Right atrium auricular region (tissue), 2 donors: Measurements from ENCODE around the gene TMEM167B. TPM values are rescaled to one million over a fixed set of nuclear protein-coding genes. Genes with fewer than 3 reads are reported as not detected.

ENCODE experiments used
- DNase-seq: peaks from one replicate; pipeline ENCODE4 v3.0.0-alpha.2; 2019; ENCODE audit warnings: low spot score
- H3K27ac ChIP-seq, 2 donors: fragments of 200-600 bp; sonication (generic); 1 replicate in 1 of 2; 2 replicates in 1 of 2; pipeline ENCODE4 v1.5.1; 2016 to 2019
- H3K27me3 ChIP-seq, 2 donors: fragments of 200-600 bp; sonication (generic); one replicate each; pipeline versions ENCODE4 v1.5.1 to v1.6.0; 2017 to 2019
- H3K36me3 ChIP-seq: fragments of 200-600 bp; sonication (generic); one replicate; pipeline ENCODE4 v1.5.1; 2016
- H3K4me1 ChIP-seq, 2 donors: fragments of 200-600 bp; sonication (generic); one replicate each; pipeline versions ENCODE4 v1.5.1 to v1.6.0; 2017 to 2019
- H3K4me3 ChIP-seq, 2 donors: fragments of 200-600 bp; sonication (generic); 1 replicate in 1 of 2; 2 replicates in 1 of 2; pipeline ENCODE4 v1.5.1; 2017 to 2019; ENCODE audit warnings: mild to moderate bottlenecking in 1 of 2, moderate library complexity in 1 of 2
- H3K9me3 ChIP-seq, 2 donors: fragments of 200-600 bp; sonication (generic); one replicate each; pipeline ENCODE4 v1.5.1; 2019
- CTCF ChIP-seq, 2 donors: fragments of 200-600 bp; sonication (generic); IDR thresholded peaks; one replicate each; pipeline ENCODE4 v1.5.1; 2019; ENCODE audit warnings: antibody characterized with exemption in 2 of 2
- total RNA-seq, 2 donors: library from RNA; depleted of rRNA; stranded (reverse); fragments of >200 nt; gene quantifications; one replicate each; pipeline ENCODE4 v1.1.0, GENCODE V29; 2016

The TMEM167B gene
- total RNA-seq, 2 donors from 2014 or later, result 18.9 to 23.9 TPM

- H3K4me1 ChIP-seq, result peaks cover 0 to 13% of the 10 kb centered on the region in 2 donors
- H3K36me3 ChIP-seq, result peaks cover 2% of the 10 kb centered on the region
- H3K9me3 ChIP-seq, result no peaks in the 10 kb centered on the region
- TF ChIP-seq CTCF (IDR thresholded peaks at IDR 0.05), result peak; percentile 84 to 96
- H3K4me3 ChIP-seq, result peak overlapping the region; percentile 90 to 96
- H3K27me3 ChIP-seq, result no peaks in the 10 kb centered on the region
- DNase-seq, result peak; percentile 97
- peak overlapping the region; percentile 98 to 99 for H3K27ac ChIP-seq
Observed at GRCh38 chr1:109099938-109100773, 9.6 kb downstream of the TMEM167B start.

- Histone ChIP-seq H3K36me3 (no peaks in the 10 kb centered on the region), H3K9me3 (no peaks in the 10 kb centered on the region), H3K27me3 (no peaks in the 10 kb centered on the region), H3K4me1 (peaks cover 0 to 11% of the 10 kb centered on the region in 2 donors), H3K27ac (no peak overlapping the region), H3K4me3 (no peak overlapping the region)
- no peak for DNase-seq
- no peak for TF ChIP-seq CTCF (IDR thresholded peaks at IDR 0.05)
Observed at GRCh38 chr1:109104364-109105151, 14.0 kb downstream of the TMEM167B start.

- no peak for TF ChIP-seq CTCF (IDR thresholded peaks at IDR 0.05)
- no peak overlapping the region for H3K27ac ChIP-seq
- H3K36me3 ChIP-seq, result no peaks in the 10 kb centered on the region
- peaks cover 0 to 7% of the 10 kb centered on the region in 2 donors for H3K4me1 ChIP-seq
- H3K27me3 ChIP-seq, result no peaks in the 10 kb centered on the region
- H3K9me3 ChIP-seq, result no peaks in the 10 kb centered on the region
- DNase-seq, result no peak
- H3K4me3 ChIP-seq, result no peak overlapping the region
Observed at GRCh38 chr1:109105881-109106280, 15.3 kb downstream of the TMEM167B start.

GRCh38 chr1:109107785-109108184 lies 17.2 kb downstream of the TMEM167B start:
- DNase-seq, result no peak
- no peaks in the 10 kb centered on the region for H3K9me3 ChIP-seq

GRCh38 chr1:109109906-109110305 lies 19.3 kb downstream of the TMEM167B start:
- Histone ChIP-seq H3K36me3 (no peaks in the 10 kb centered on the region), H3K4me3 (no peak overlapping the region), H3K27me3 (no peaks in the 10 kb centered on the region), H3K4me1 (peaks cover 0 to 28% of the 10 kb centered on the region in 2 donors), H3K27ac (no peak overlapping the region), H3K9me3 (no peaks in the 10 kb centered on the region)
- no peak for DNase-seq
- no peak for TF ChIP-seq CTCF (IDR thresholded peaks at IDR 0.05)

More at GRCh38 chr1:109107785-109108184, 17.2 kb downstream of the TMEM167B start:
- Histone ChIP-seq H3K4me1 (peaks cover 0 to 11% of the 10 kb centered on the region in 2 donors), H3K27me3 (no peaks in the 10 kb centered on the region), H3K4me3 (no peak overlapping the region), H3K27ac (no peak overlapping the region), H3K36me3 (no peaks in the 10 kb centered on the region)
- no peak for TF ChIP-seq CTCF (IDR thresholded peaks at IDR 0.05)
